HCT116 (cell line): ENCODE measurements around the gene GNG12. TPM values are rescaled to one million over a fixed set of nuclear protein-coding genes. Genes with fewer than 3 reads are reported as not detected.

ENCODE experiments used
- ATAC-seq: fragments of 200-7000 bp; cut with Tn5 transposase; 2 replicates; pipeline ENCODE4 v1.9.1; 2020; ENCODE audit warnings: mild to moderate bottlenecking, moderate library complexity
- BruUV-seq: library from RNA; stranded (reverse); fragments of 400-500 nt; replicated peaks from 2 replicates; lab custom pipeline; 2021; lab: Mats Ljungman, UMichigan
- CTCF ChIA-PET: fragments of 300-600 bp; sonication (Branson Sonifier 250); formaldehyde crosslinking; loops from one replicate; lab custom pipeline; 2021; ENCODE audit warnings: antibody characterized with exemption; lab: Charles Lee
- POLR2A ChIA-PET: fragments of 300-600, 350-600 bp; sonication (Branson Sonifier 250); formaldehyde crosslinking; loops from one replicate; lab custom pipeline; 2021; ENCODE audit warnings: antibody characterized with exemption; lab: Charles Lee
- RAD21 ChIA-PET, 2 experiments: fragments of 300-600 bp; sonication (Branson Sonifier 250); formaldehyde crosslinking; loops; one replicate each; lab custom pipeline; 2023; ENCODE audit warnings: low total read pairs in 2 of 2; ENCODE audit not compliant: uncharacterized antibody in 2 of 2, unreplicated experiment in 2 of 2, low non-redundant PET in 1 of 2; lab: Charles Lee
- DNase-seq: peaks from one replicate; pipeline ENCODE4 v3.0.0-alpha.2; 2010; ENCODE audit warnings: low read depth, low spot score
- H2AFZ ChIP-seq: fragments of 200-600 bp; shearing (Covaris generic), sonication (generic); 2 replicates; pipeline ENCODE4 v1.6.1; 2017; ENCODE audit warnings: low read depth, mixed run types, mixed read lengths, antibody characterized with exemption, low read length; ENCODE audit not compliant: poor library complexity, severe bottlenecking
- H3K27ac ChIP-seq: 2 replicates; pipeline ENCODE4 v1.5.1; 2012; ENCODE audit warnings: low read depth, low read length
- H3K27me3 ChIP-seq: fragments of 200-600 bp; sonication (generic); 2 replicates; pipeline ENCODE4 v1.6.1; 2016; ENCODE audit warnings: mixed run types, low read length, mixed read lengths; ENCODE audit not compliant: insufficient read depth
- H3K36me3 ChIP-seq, 2 experiments: fragments of 200-500 bp in 1 of 2; fragments of 200-600 bp in 1 of 2; sonication (Bioruptor generic) in 1 of 2; sonication (generic) in 1 of 2; 2 replicates each; pipeline versions ENCODE4 v1.5.1 to v1.6.1; 2014 to 2016; ENCODE audit warnings: low read length in 2 of 2, inconsistent platforms in 1 of 2, mixed read lengths in 1 of 2, mixed run types in 1 of 2; ENCODE audit not compliant: insufficient read depth in 2 of 2, control insufficient read depth in 1 of 2
- H3K4me1 ChIP-seq, 2 experiments: fragments of 200-600 bp in 1 of 2; sonication (generic) in 1 of 2; 2 replicates each; pipeline versions ENCODE4 v1.5.1 to v1.6.1; 2012 to 2017; ENCODE audit warnings: low read length in 2 of 2, inconsistent platforms in 1 of 2, mild to moderate bottlenecking in 1 of 2, mixed read lengths in 1 of 2, mixed run types in 1 of 2, moderate library complexity in 1 of 2; ENCODE audit not compliant: insufficient read depth in 2 of 2, control insufficient read depth in 1 of 2
- H3K4me2 ChIP-seq: fragments of 200-600 bp; sonication (generic); 2 replicates; pipeline ENCODE4 v1.6.1; 2017; ENCODE audit warnings: mixed run types, low read length, mixed read lengths
- H3K4me3 ChIP-seq, 2 experiments: fragments of 200-600 bp in 1 of 2; sonication (generic) in 1 of 2; replicated peaks in 1 of 2; 2 replicates each; pipeline ENCODE4 v1.5.1; 2011 to 2016; ENCODE audit warnings: low read length in 2 of 2, control low read depth in 1 of 2, low read depth in 1 of 2, mild to moderate bottlenecking in 1 of 2, mixed read lengths in 1 of 2, mixed run types in 1 of 2
- H3K79me2 ChIP-seq: fragments of 200-600 bp; sonication (generic); 2 replicates; pipeline ENCODE4 v1.6.1; 2017; ENCODE audit warnings: mild to moderate bottlenecking, mixed run types, low read length, moderate library complexity, mixed read lengths; ENCODE audit not compliant: insufficient read depth
- H3K9ac ChIP-seq: fragments of 200-600 bp; sonication (generic); 2 replicates; pipeline ENCODE4 v1.6.1; 2016; ENCODE audit warnings: low read length, mixed read lengths
- H3K9me2 ChIP-seq: fragments of 200-600 bp; sonication (generic), shearing (Covaris generic); 2 replicates; pipeline ENCODE4 v1.6.1; 2017; ENCODE audit warnings: mixed run types, mild to moderate bottlenecking, moderate library complexity; ENCODE audit not compliant: insufficient read depth
- H3K9me3 ChIP-seq, 2 experiments: fragments of 200-500 bp in 1 of 2; fragments of 200-600 bp in 1 of 2; sonication (Bioruptor generic) in 1 of 2; sonication (generic) in 1 of 2; 2 replicates each; pipeline ENCODE4 v1.6.1; 2014 to 2017; ENCODE audit warnings: low read length in 2 of 2, mixed read lengths in 2 of 2, inconsistent platforms in 1 of 2, low read depth in 1 of 2, mild to moderate bottlenecking in 1 of 2, mixed run types in 1 of 2, moderate library complexity in 1 of 2; ENCODE audit not compliant: control insufficient read depth in 1 of 2, insufficient read depth in 1 of 2
- H4K20me1 ChIP-seq: fragments of 200-600 bp; sonication (generic), shearing (Covaris generic); 2 replicates; pipeline ENCODE4 v1.6.1; 2017; ENCODE audit warnings: mixed run types, mild to moderate bottlenecking, moderate library complexity; ENCODE audit not compliant: insufficient read depth
- CBX3 ChIP-seq: IDR thresholded peaks from 2 replicates; pipeline ENCODE4 v1.6.1; 2012; ENCODE audit warnings: low read depth
- CEBPB ChIP-seq: IDR thresholded peaks from 2 replicates; pipeline ENCODE4 v1.6.1; 2012; ENCODE audit warnings: low read depth
- EGR1 ChIP-seq: IDR thresholded peaks from 2 replicates; pipeline ENCODE4 v1.6.1; 2012; ENCODE audit warnings: low read depth
- EZH2 ChIP-seq: fragments of 200-600 bp; sonication (generic); IDR thresholded peaks from 2 replicates; pipeline ENCODE4 v1.6.1; 2017; ENCODE audit warnings: antibody characterized with exemption, mixed run types
- EZH2phosphoT487 ChIP-seq: fragments of 200-600 bp; IDR thresholded peaks from 2 replicates; pipeline ENCODE4 v1.6.1; 2018; ENCODE audit warnings: antibody characterized with exemption, borderline replicate concordance
- FOSL1 ChIP-seq: IDR thresholded peaks from 2 replicates; pipeline ENCODE4 v1.6.1; 2012; ENCODE audit warnings: low read depth
- JUND ChIP-seq: IDR thresholded peaks from 2 replicates; pipeline ENCODE4 v1.6.1; 2012
- POLR2A ChIP-seq: IDR thresholded peaks from 2 replicates; pipeline ENCODE4 v1.7.0; 2011; ENCODE audit warnings: borderline replicate concordance; ENCODE audit not compliant: insufficient read depth, insufficient read length; ENCODE audit errors: extremely low read depth
- POLR2AphosphoS5 ChIP-seq: IDR thresholded peaks from 2 replicates; pipeline ENCODE4 v1.6.1; 2011; ENCODE audit warnings: mild to moderate bottlenecking, low read depth, low read length, moderate library complexity
- RAD21 ChIP-seq: IDR thresholded peaks from 2 replicates; pipeline ENCODE4 v1.6.1; 2012; ENCODE audit warnings: low read depth, mild to moderate bottlenecking
- SIN3A ChIP-seq: IDR thresholded peaks from 2 replicates; pipeline ENCODE4 v1.6.1; 2012; ENCODE audit warnings: low read depth
- SP1 ChIP-seq: IDR thresholded peaks from 2 replicates; pipeline ENCODE4 v1.6.1; 2012; ENCODE audit warnings: low read depth
- TCF7L2 ChIP-seq: IDR thresholded peaks from 2 replicates; pipeline ENCODE4 v1.7.0; 2011; ENCODE audit warnings: borderline replicate concordance, inconsistent platforms; ENCODE audit not compliant: insufficient read depth, insufficient read length; ENCODE audit errors: extremely low read depth
- YY1 ChIP-seq: IDR thresholded peaks from 2 replicates; pipeline ENCODE4 v1.6.1; 2011; ENCODE audit warnings: low read length, low read depth, moderate library complexity, mild to moderate bottlenecking; ENCODE audit not compliant: insufficient replicate concordance; ENCODE audit errors: extremely low read depth
- ZFX ChIP-seq: fragments of 450-650 bp; IDR thresholded peaks from 2 replicates; pipeline ENCODE4 v1.6.1; 2017
- ZNF274 ChIP-seq: fragments of 200-500 bp; sonication (Bioruptor generic); IDR thresholded peaks from 2 replicates; pipeline ENCODE4 v1.6.1; 2014; ENCODE audit warnings: mild to moderate bottlenecking, low read depth, low read length, inconsistent platforms
- intact Hi-C: fragments of 100-400 bp; cut with micrococcal nuclease; formaldehyde crosslinking; loops from 2 replicates; pipeline ENCODE4 v1.10.0; 2022
- total RNA-seq: library from RNA; stranded (reverse); gene quantifications from one replicate; pipeline ENCODE4 v1.2.1, GENCODE V29; 2021; ENCODE audit not compliant: unreplicated experiment
- TF ChIP-seq, protein P1 (sequence below): IDR thresholded peaks from 2 replicates; pipeline ENCODE4 v1.6.1; 2012
- TF ChIP-seq, protein P2 (sequence below): IDR thresholded peaks from 2 replicates; pipeline ENCODE4 v1.6.1; 2011; ENCODE audit warnings: mild to moderate bottlenecking, low read length, moderate library complexity; ENCODE audit not compliant: insufficient replicate concordance; ENCODE audit errors: extremely low read depth
- TF ChIP-seq, protein P3 (sequence below): IDR thresholded peaks from 2 replicates; pipeline ENCODE4 v1.6.1; 2012; ENCODE audit warnings: low read depth
- TF ChIP-seq, protein P4 (sequence below): IDR thresholded peaks from 2 replicates; pipeline ENCODE4 v1.6.1; 2012

Gene GNG12
- total RNA-seq, 1 experiment from 2014 or later, result 49.6 TPM

DNA sequence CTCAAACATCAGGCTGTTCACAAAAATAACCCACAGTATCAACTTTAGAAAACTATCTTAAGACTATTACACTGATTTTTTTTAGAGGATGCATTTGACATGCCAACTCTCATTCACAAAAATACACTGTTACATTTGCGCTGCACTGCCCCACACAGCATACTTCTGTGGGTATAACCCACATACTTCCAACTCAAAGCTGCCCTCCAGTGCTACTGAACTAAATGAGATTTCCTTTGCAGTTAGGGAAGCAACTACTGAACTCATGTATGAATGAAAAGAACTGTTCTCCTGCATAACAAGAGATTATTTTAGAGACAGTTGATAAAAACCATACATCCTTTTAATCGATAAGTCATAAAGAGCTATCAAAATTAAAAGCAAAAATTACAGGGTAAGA lies 174.0 kb downstream of the GNG12 start:
- H3K4me3 ChIP-seq, result no peak overlapping the region
- H3K4me1 ChIP-seq, result no peaks in the 10 kb centered on the region
- TF ChIP-seq EZH2 (no peak), ZFX (no peak), JUND (no peak), FOSL1 (no peak), EZH2phosphoT487 (no peak), POLR2A (no peak), POLR2AphosphoS5 (no peak), SIN3A (no peak), YY1 (no peak), SP1 (no peak), EGR1 (no peak), CBX3 (no peak), TCF7L2 (no peak), RAD21 (no peak), ZNF274 (no peak), CEBPB (no peak)
- TF ChIP-seq, protein P1, sequence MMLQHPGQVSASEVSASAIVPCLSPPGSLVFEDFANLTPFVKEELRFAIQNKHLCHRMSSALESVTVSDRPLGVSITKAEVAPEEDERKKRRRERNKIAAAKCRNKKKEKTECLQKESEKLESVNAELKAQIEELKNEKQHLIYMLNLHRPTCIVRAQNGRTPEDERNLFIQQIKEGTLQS, result no peak
- TF ChIP-seq, protein P2, sequence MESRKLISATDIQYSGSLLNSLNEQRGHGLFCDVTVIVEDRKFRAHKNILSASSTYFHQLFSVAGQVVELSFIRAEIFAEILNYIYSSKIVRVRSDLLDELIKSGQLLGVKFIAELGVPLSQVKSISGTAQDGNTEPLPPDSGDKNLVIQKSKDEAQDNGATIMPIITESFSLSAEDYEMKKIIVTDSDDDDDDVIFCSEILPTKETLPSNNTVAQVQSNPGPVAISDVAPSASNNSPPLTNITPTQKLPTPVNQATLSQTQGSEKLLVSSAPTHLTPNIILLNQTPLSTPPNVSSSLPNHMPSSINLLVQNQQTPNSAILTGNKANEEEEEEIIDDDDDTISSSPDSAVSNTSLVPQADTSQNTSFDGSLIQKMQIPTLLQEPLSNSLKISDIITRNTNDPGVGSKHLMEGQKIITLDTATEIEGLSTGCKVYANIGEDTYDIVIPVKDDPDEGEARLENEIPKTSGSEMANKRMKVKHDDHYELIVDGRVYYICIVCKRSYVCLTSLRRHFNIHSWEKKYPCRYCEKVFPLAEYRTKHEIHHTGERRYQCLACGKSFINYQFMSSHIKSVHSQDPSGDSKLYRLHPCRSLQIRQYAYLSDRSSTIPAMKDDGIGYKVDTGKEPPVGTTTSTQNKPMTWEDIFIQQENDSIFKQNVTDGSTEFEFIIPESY, result no peak
- TF ChIP-seq, protein P3, sequence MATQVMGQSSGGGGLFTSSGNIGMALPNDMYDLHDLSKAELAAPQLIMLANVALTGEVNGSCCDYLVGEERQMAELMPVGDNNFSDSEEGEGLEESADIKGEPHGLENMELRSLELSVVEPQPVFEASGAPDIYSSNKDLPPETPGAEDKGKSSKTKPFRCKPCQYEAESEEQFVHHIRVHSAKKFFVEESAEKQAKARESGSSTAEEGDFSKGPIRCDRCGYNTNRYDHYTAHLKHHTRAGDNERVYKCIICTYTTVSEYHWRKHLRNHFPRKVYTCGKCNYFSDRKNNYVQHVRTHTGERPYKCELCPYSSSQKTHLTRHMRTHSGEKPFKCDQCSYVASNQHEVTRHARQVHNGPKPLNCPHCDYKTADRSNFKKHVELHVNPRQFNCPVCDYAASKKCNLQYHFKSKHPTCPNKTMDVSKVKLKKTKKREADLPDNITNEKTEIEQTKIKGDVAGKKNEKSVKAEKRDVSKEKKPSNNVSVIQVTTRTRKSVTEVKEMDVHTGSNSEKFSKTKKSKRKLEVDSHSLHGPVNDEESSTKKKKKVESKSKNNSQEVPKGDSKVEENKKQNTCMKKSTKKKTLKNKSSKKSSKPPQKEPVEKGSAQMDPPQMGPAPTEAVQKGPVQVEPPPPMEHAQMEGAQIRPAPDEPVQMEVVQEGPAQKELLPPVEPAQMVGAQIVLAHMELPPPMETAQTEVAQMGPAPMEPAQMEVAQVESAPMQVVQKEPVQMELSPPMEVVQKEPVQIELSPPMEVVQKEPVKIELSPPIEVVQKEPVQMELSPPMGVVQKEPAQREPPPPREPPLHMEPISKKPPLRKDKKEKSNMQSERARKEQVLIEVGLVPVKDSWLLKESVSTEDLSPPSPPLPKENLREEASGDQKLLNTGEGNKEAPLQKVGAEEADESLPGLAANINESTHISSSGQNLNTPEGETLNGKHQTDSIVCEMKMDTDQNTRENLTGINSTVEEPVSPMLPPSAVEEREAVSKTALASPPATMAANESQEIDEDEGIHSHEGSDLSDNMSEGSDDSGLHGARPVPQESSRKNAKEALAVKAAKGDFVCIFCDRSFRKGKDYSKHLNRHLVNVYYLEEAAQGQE, result no peak
- TF ChIP-seq, protein P4, sequence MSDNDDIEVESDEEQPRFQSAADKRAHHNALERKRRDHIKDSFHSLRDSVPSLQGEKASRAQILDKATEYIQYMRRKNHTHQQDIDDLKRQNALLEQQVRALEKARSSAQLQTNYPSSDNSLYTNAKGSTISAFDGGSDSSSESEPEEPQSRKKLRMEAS, result no peak
- H3K27ac ChIP-seq, result no peak overlapping the region
- POLR2A ChIA-PET, result no interaction called here
- RAD21 ChIA-PET, result no interaction called here
- no peak overlapping the region for H2AFZ ChIP-seq
- intact Hi-C loops, result no loop called here
- H3K9ac ChIP-seq, result no peak overlapping the region
- H4K20me1 ChIP-seq, result no peaks in the 10 kb centered on the region
- CTCF ChIA-PET, result interaction anchor here (1.1 kb wide), 1 partner anchor 11 kb away, joined by 3 read pairs; no protein-coding TSS in a partner anchor
- H3K4me2 ChIP-seq, result no peak overlapping the region
- H3K79me2 ChIP-seq, result no peaks in the 10 kb centered on the region
- H3K36me3 ChIP-seq, result no peaks in the 10 kb centered on the region
- DNase-seq, result no peak
- no peaks in the 10 kb centered on the region for H3K9me3 ChIP-seq
- no peaks in the 10 kb centered on the region for H3K9me2 ChIP-seq
- no peaks in the 10 kb centered on the region for H3K27me3 ChIP-seq
- no TSS peak for BruUV-seq
- ATAC-seq, result no peak
